Upper lobe of left lung (tissue), 6 donors: Measurements from ENCODE around the gene ACP7. TPM values are rescaled to one million over a fixed set of nuclear protein-coding genes. Genes with fewer than 3 reads are reported as not detected.
"Not testable (repeated sequence)": the region's sequence is repeated elsewhere in the genome, so short reads cannot be mapped to it uniquely, and the experiment has no call there.

Source experiments
- ATAC-seq, 2 donors: fragments of 200-7000 bp; cut with Tn5 transposase; one replicate each; pipeline ENCODE4 v1.9.1; 2022; ENCODE audit warnings: mild to moderate bottlenecking in 2 of 2, moderate library complexity in 2 of 2; ENCODE audit not compliant: low FRiP score in 2 of 2
- DNase-seq, 2 donors: peaks; one replicate each; pipeline ENCODE4 v3.0.0-alpha.2; 2019 to 2020
- H3K27ac ChIP-seq, 4 donors: fragments of 200-600 bp; sonication (generic); one replicate each; pipeline ENCODE4 v1.5.1; 2016 to 2019
- H3K27me3 ChIP-seq, 4 donors: fragments of 200-600 bp; sonication (generic); one replicate each; pipeline ENCODE4 v1.5.1; 2017 to 2019
- H3K36me3 ChIP-seq, 4 donors: fragments of 200-600 bp; sonication (generic); one replicate each; pipeline ENCODE4 v1.5.1; 2016 to 2019
- H3K4me1 ChIP-seq, 4 donors: fragments of 200-600 bp; sonication (generic); one replicate each; pipeline ENCODE4 v1.5.1; 2018 to 2019
- H3K4me3 ChIP-seq, 4 donors: fragments of 200-600 bp; sonication (generic); one replicate each; pipeline ENCODE4 v1.5.1; 2017 to 2019; ENCODE audit warnings: mild to moderate bottlenecking in 2 of 4, moderate library complexity in 1 of 4
- H3K9me3 ChIP-seq, 4 donors: fragments of 200-600 bp; sonication (generic); one replicate each; pipeline ENCODE4 v1.5.1; 2018 to 2019
- CTCF ChIP-seq, 6 experiments: fragments of 450-650 bp in 4 of 6; fragments of 200-600 bp in 2 of 6; sonication (generic) in 2 of 6; IDR thresholded peaks; one replicate each; pipeline ENCODE4 v1.5.1; 2016 to 2019; ENCODE audit warnings: antibody characterized with exemption in 6 of 6
- EP300 ChIP-seq, 4 donors: sonication (generic); formaldehyde crosslinking; IDR thresholded peaks; one replicate each; pipeline ENCODE4 v1.5.1; 2017; ENCODE audit warnings: antibody characterized with exemption in 4 of 4, control low read depth in 2 of 4
- POLR2A ChIP-seq, 4 donors: fragments of 450-650 bp; IDR thresholded peaks; one replicate each; pipeline ENCODE4 v1.5.1; 2016 to 2017; ENCODE audit warnings: antibody characterized with exemption in 4 of 4, mild to moderate bottlenecking in 2 of 4
- POLR2AphosphoS5 ChIP-seq, 2 donors: sonication (generic); formaldehyde crosslinking; IDR thresholded peaks; one replicate each; pipeline ENCODE4 v1.5.1; 2017; ENCODE audit warnings: antibody characterized with exemption in 2 of 2
- WGBS, 2 donors: methylation state at CpG; one replicate each; pipeline ENCODE4 v1.1.5; 2017 to 2018; 5-methylcytosine and 5-hydroxymethylcytosine counted together
- total RNA-seq, 6 donors: library from RNA; depleted of rRNA in 4 of 6; stranded (reverse); fragments of >200 nt in 4 of 6; gene quantifications; one replicate each; pipeline versions ENCODE4 v1.1.0 to v1.2.1, GENCODE V29; 2016 to 2021
- donor health status: DM: no; HTN: no; CAD: no; lungs with moderate emphysema.
- donor health status: DM: no; HTN: yes; CAD: no; lungs with severe emphysema.

ACP7 gene
- total RNA-seq, 6 donors from 2014 or later = not detected

DNA sequence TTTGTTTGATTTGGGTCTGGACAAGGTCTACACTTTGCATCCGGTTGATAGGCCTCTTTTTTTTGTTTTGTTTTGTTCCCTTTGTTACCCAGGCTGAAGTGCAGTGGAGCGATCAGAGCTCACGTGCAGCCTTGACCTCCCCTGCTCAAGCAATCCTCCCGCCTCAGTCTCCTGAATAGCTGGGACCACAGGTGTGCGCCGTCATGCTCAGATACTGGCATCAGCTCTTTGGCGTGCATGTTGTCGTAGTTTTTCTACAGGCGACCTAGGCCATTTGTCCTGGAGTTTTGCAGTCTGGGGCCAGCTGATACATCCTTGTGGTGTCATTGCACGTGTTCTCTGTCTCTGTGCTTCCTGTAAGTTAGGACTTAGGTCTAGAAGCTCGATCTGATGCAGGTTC, 57.8 kb downstream of the ACP7 start:
- H3K27me3 ChIP-seq = no peaks in the 10 kb centered on the region
- peaks cover 57 to 73% (median 73%) of the 10 kb centered on the region in 4 donors for H3K4me1 ChIP-seq
- H3K9me3 ChIP-seq = no peaks in the 10 kb centered on the region
- ATAC-seq (no peak), DNase-seq (no peak)
- H3K36me3 ChIP-seq = no peaks in the 10 kb centered on the region
- 64 to 69% methylated on average over 11 of the region's 11 CpGs for WGBS, 2 donors
- peak overlapping the region in 1 of 4 donors; percentile 69 for H3K27ac ChIP-seq
- TF ChIP-seq POLR2A (IDR thresholded peaks at IDR 0.05) = no peak
- no peak for TF ChIP-seq EP300 (IDR thresholded peaks at IDR 0.05)
- TF ChIP-seq POLR2AphosphoS5 (IDR thresholded peaks at IDR 0.05) = no peak
- no peak for TF ChIP-seq CTCF (IDR thresholded peaks at IDR 0.05)
- no peak overlapping the region for H3K4me3 ChIP-seq

DNA sequence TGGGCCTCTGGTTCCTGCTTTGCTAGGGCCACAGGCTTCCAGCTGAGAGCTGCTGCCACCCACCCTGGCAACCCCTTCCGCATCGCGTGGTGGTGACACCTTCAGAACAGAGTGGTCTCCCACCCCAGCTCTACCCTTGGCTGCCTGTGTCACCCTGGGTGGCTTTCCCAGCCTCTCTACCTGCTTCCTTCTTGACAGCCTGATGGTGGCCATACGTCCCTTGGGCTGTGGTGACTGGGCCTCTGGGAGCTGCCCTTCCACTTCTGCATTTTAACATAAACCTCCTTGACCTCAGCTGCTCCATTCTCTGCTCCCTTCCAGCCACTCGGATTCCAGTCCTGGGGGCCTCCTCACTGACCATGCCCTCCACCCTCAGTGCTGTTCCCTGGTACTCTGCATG, 58.5 kb downstream of the ACP7 start:
- Histone ChIP-seq H3K9me3 (no peaks in the 10 kb centered on the region), H3K4me1 (peaks cover 55 to 76% (median 72%) of the 10 kb centered on the region in 4 donors), H3K4me3 (no peak overlapping the region), H3K36me3 (no peaks in the 10 kb centered on the region), H3K27ac (peak overlapping the region in 3 of 4 donors; percentile 35 to 69 (median 50)), H3K27me3 (no peaks in the 10 kb centered on the region)
- TF ChIP-seq EP300 (IDR thresholded peaks at IDR 0.05) (no peak), POLR2A (IDR thresholded peaks at IDR 0.05) (no peak), POLR2AphosphoS5 (IDR thresholded peaks at IDR 0.05) (no peak), CTCF (IDR thresholded peaks at IDR 0.05) (no peak)
- ATAC-seq (no peak), DNase-seq (no peak)
- 71 to 77% methylated on average over 4 to 5 of the region's 5 CpGs for WGBS, 2 donors

- not testable (repeated sequence) for H3K36me3 ChIP-seq, DNase-seq, H3K9me3 ChIP-seq, H3K27me3 ChIP-seq, ATAC-seq
- H3K27ac ChIP-seq = peak overlapping the region; percentile 67 to 83 (median 74)
- peaks cover 48 to 68% (median 62%) of the 10 kb centered on the region in 4 donors for H3K4me1 ChIP-seq
- peak overlapping the region in 2 of 4 donors; percentile 14 to 17 for H3K4me3 ChIP-seq
- WGBS, 2 donors = 61 to 73% methylated on average over 5 of the region's 5 CpGs
Observed at GRCh38 chr19:39143757-39144289, 59.7 kb downstream of the ACP7 start.

DNA sequence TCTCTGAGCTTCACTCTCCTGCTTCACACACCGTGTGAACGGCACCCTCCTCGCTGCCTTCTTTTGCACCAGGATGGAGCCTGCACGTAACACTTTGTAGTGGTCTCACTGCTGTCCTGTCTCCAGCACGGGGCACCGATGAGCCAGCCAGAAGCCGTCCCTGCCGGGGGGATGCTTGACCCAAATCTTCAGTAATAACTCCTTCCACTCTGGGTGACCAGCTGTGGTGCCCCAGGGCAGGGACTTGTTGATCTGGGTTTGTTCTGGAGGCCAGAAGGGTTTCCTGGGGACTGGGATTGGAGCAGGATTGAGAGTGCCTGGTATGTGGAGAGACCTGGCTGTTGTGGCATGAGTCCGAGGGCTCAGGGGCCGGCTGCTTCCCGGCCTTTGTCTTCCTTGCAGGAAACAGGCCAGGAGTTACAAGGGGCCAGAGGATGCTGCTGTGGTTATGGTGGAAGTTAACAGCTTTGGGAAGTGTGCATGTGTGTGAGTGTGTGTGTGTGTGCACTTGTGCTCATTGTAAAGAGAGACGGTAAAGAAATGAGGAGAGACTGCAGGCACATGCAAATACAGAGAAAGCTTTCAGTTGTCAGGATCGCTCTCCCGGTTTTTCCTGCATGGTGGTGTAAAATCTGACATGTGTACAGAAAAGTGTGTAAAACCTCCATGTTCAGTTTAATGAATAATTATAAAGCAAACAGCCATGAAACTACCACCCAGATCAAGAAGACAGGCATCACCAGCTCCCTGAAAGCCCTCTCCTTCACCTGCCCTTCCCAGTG, 60.3 kb downstream of the ACP7 start:
- peak; percentile 18 to 70 for ATAC-seq
- Histone ChIP-seq H3K27me3 (no peaks in the 10 kb centered on the region), H3K4me1 (peaks cover 42 to 61% (median 56%) of the 10 kb centered on the region in 4 donors), H3K27ac (peak overlapping the region; percentile 67 to 83 (median 76)), H3K9me3 (no peaks in the 10 kb centered on the region), H3K4me3 (peak overlapping the region in 2 of 4 donors; percentile 14 to 17), H3K36me3 (peaks cover 0 to 3% (median 0%) of the 10 kb centered on the region in 4 donors)
- TF ChIP-seq POLR2A (IDR thresholded peaks at IDR 0.05) (no peak), POLR2AphosphoS5 (IDR thresholded peaks at IDR 0.05) (peak in 1 of 2 donors; percentile 6)
- peak in 1 of 2 donors; percentile 50 for DNase-seq
- 19 to 29% methylated on average over 11 to 14 of the region's 14 CpGs for WGBS, 2 donors

GRCh38 chr19:39145180-39145953, 61.2 kb downstream of the ACP7 start:
- no peak for DNase-seq
- peak overlapping the region; percentile 67 to 83 (median 76) for H3K27ac ChIP-seq
- TF ChIP-seq POLR2AphosphoS5 (IDR thresholded peaks at IDR 0.05) (no peak), CTCF (IDR thresholded peaks at IDR 0.05) (peak in 2 of 6 experiments; percentile 7 to 15), EP300 (IDR thresholded peaks at IDR 0.05) (no peak), POLR2A (IDR thresholded peaks at IDR 0.05) (no peak)

More at GRCh38 chr19:39145180-39145953, 61.2 kb downstream of the ACP7 start:
- H3K36me3 ChIP-seq = peaks cover 0 to 3% (median 0%) of the 10 kb centered on the region in 4 donors
- ATAC-seq = peak; percentile 43 to 76
- H3K4me3 ChIP-seq = peak overlapping the region in 1 of 4 donors; percentile 10
- no peaks in the 10 kb centered on the region for H3K9me3 ChIP-seq
- no peaks in the 10 kb centered on the region for H3K27me3 ChIP-seq
- peaks cover 34 to 54% (median 47%) of the 10 kb centered on the region in 4 donors for H3K4me1 ChIP-seq
- 14 to 33% methylated on average over 10 to 21 of the region's 26 CpGs for WGBS, 2 donors
